ENCODE measurements around the gene SLC39A1. TPM values are rescaled to one million over a fixed set of nuclear protein-coding genes. Genes with fewer than 3 reads are reported as not detected.

Gene SLC39A1
- polyA plus RNA-seq, 2 of the 4 experiments (the other 2 are of a cell fraction): 80.6 to 108 TPM

DNA sequence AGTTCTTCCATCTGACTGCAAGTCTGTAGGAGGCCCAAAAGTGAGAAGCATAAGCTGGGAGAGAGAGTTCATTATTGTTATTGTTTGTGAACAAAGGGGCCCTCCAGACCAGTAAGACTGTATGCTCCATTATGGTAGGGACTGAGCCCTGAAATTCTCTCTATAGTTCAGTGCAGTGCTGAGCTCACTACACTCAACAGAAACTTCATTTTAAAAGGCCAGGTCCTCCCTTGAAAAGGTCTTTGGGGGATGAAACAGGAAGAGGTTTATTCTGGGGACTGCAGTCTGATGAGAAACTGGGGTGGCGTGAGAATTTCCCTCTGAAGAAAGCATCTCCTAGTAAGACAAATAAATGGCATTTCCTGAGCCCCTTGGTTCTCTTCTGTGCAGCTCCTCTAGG is 35.1 kb downstream of the SLC39A1 start:
- POLR2A ChIA-PET: no interaction called here
- CTCF ChIA-PET: interaction anchor here (1.2 to 6.1 kb wide), 3 partner anchors 17 to 575 kb away, joined by 3 to 39 read pairs (median 9); partner anchors contain the start of genes DENND4B and RAB13

DNA sequence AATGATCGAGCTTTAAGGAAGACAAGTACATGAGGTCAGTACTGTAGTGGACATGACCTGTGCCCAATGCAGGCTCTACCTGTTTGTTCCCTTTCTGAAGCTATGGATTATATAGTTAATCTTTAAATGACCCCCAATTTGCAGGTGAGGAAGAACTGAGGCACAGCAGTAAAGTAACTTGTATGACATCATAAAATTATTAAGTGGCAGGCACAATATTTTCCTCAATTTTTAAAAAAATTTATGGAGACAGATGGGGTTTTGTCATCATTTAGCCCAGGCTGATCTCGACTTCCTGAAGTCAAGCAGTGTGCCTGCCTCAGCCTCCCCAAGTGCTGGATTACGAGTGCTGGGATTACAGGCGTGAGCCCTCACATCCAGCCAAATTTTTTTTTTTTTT is 36.9 kb downstream of the SLC39A1 start:
- no peak for DNase-seq (ENCODE audit: low read depth in 1 of 2, low spot score in 1 of 2)
- Histone ChIP-seq H3K4me2 (no peak overlapping the region), H3K4me3 (no peak overlapping the region), H3K4me1 (peaks cover 8% of the 10 kb centered on the region; the same call in 1 of the 3 replicates), H3K9me3 (no peaks in the 10 kb centered on the region), H3K27ac (no peak overlapping the region)
- no peak for TF ChIP-seq HOXA7 (CRISPR knock-in tag; IDR thresholded peaks at IDR 0.05)
- TF ChIP-seq MYC (IDR thresholded peaks at IDR 0.05; ENCODE audit: borderline replicate concordance, low read length): no peak
- TF ChIP-seq POLR2A (IDR thresholded peaks at IDR 0.05; ENCODE audit: low read length): no peak
- TF ChIP-seq EP300 (IDR thresholded peaks at IDR 0.05): no peak
- TF ChIP-seq, protein P1, sequence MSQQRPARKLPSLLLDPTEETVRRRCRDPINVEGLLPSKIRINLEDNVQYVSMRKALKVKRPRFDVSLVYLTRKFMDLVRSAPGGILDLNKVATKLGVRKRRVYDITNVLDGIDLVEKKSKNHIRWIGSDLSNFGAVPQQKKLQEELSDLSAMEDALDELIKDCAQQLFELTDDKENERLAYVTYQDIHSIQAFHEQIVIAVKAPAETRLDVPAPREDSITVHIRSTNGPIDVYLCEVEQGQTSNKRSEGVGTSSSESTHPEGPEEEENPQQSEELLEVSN (IDR thresholded peaks at IDR 0.05; ENCODE audit: borderline replicate concordance, low read depth): no peak
- TF ChIP-seq RCOR1 (IDR thresholded peaks at IDR 0.05; ENCODE audit: low read depth, low read length): no peak
- TF ChIP-seq, protein P2, sequence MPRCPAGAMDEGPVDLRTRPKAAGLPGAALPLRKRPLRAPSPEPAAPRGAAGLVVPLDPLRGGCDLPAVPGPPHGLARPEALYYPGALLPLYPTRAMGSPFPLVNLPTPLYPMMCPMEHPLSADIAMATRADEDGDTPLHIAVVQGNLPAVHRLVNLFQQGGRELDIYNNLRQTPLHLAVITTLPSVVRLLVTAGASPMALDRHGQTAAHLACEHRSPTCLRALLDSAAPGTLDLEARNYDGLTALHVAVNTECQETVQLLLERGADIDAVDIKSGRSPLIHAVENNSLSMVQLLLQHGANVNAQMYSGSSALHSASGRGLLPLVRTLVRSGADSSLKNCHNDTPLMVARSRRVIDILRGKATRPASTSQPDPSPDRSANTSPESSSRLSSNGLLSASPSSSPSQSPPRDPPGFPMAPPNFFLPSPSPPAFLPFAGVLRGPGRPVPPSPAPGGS (IDR thresholded peaks at IDR 0.05): no peak
- no peak for TF ChIP-seq CBX2 (IDR thresholded peaks at IDR 0.05; ENCODE audit: borderline replicate concordance, low read depth)
- TF ChIP-seq ZNF302 (CRISPR knock-in tag; IDR thresholded peaks at IDR 0.05): no peak
- ChIA-PET POLR2A (no interaction called here), CTCF (interaction anchor here (0.7 to 2.8 kb wide), 4 partner anchors 20 to 119 kb away, joined by 3 to 12 read pairs (median 4); partner anchors contain the start of gene DENND4B)
- WGBS (ENCODE audit: missing lambda C conversion rate): 77% methylated on average over 4 of the region's 4 CpGs
- no peak for FAIRE-seq
- ATAC-seq: no peak

More for the DNA sequence above, 35.1 kb downstream of the SLC39A1 start:
- H3K4me2 ChIP-seq: no peak overlapping the region
- no peak overlapping the region for H3K4me3 ChIP-seq
- FAIRE-seq (no peak), ATAC-seq (no peak), DNase-seq (ENCODE audit: low read depth in 1 of 2, low spot score in 1 of 2) (no peak)
- H3K9me3 ChIP-seq: no peaks in the 10 kb centered on the region
- peaks cover 5% of the 10 kb centered on the region; the same call in 1 of the 3 replicates for H3K4me1 ChIP-seq
- WGBS (ENCODE audit: missing lambda C conversion rate): 100% methylated on average over 1 of the region's 1 CpG
- H3K27ac ChIP-seq: no peak overlapping the region
- TF ChIP-seq MAZ (IDR thresholded peaks at IDR 0.05; ENCODE audit: borderline replicate concordance, low read depth, low read length) (no peak), HOXB5 (CRISPR knock-in tag; IDR thresholded peaks at IDR 0.05) (no peak), RARB (CRISPR knock-in tag; IDR thresholded peaks at IDR 0.05) (no peak), FOSB (CRISPR knock-in tag; IDR thresholded peaks at IDR 0.05) (no peak), EP300 (IDR thresholded peaks at IDR 0.05) (no peak), BHLHE40 (IDR thresholded peaks at IDR 0.05; ENCODE audit: low read depth, low read length) (no peak), NR3C1 (IDR thresholded peaks at IDR 0.05) (no peak), JUN (IDR thresholded peaks at IDR 0.05) (no peak), HDAC2 (IDR thresholded peaks at IDR 0.05) (no peak), HEYL (CRISPR knock-in tag; IDR thresholded peaks at IDR 0.05) (no peak), SMC3 (IDR thresholded peaks at IDR 0.05) (no peak), HOXA7 (CRISPR knock-in tag; IDR thresholded peaks at IDR 0.05) (no peak), RCOR1 (IDR thresholded peaks at IDR 0.05; ENCODE audit: low read depth, low read length) (no peak), JUNB (IDR thresholded peaks at IDR 0.05) (no peak)
- TF ChIP-seq, protein P3, sequence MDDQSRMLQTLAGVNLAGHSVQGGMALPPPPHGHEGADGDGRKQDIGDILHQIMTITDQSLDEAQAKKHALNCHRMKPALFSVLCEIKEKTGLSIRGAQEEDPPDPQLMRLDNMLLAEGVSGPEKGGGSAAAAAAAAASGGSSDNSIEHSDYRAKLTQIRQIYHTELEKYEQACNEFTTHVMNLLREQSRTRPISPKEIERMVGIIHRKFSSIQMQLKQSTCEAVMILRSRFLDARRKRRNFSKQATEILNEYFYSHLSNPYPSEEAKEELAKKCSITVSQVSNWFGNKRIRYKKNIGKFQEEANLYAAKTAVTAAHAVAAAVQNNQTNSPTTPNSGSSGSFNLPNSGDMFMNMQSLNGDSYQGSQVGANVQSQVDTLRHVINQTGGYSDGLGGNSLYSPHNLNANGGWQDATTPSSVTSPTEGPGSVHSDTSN (IDR thresholded peaks at IDR 0.05): no peak

All from A549 (cell line).